DND-41 (cell line): ENCODE results near the gene FXYD5.

Source experiments
- ATAC-seq: fragments of 200-7000 bp; cut with Tn5 transposase; 3 replicates; pipeline ENCODE4 v1.9.1; 2021; ENCODE audit warnings: low read depth; ENCODE audit not compliant: insufficient read depth
- DNase-seq: peaks from one replicate; pipeline ENCODE4 v3.0.0-alpha.2; 2020
- H2AFZ ChIP-seq: 2 replicates; pipeline ENCODE4 v1.6.0; 2012; ENCODE audit warnings: low read depth, low read length
- H3K27ac ChIP-seq: 2 replicates; pipeline ENCODE4 v1.5.1; 2012; ENCODE audit warnings: low read length, inconsistent platforms
- H3K27me3 ChIP-seq: fragments of 200-600 bp; sonication (generic); 2 replicates; pipeline ENCODE4 v1.6.0; 2012; ENCODE audit warnings: low read length, mild to moderate bottlenecking, inconsistent platforms; ENCODE audit not compliant: insufficient read depth, poor library complexity
- H3K36me3 ChIP-seq: 2 replicates; pipeline ENCODE4 v1.5.1; 2012; ENCODE audit warnings: low read length, inconsistent platforms; ENCODE audit not compliant: insufficient read depth
- H3K4me1 ChIP-seq: 2 replicates; pipeline ENCODE4 v1.5.1; 2012; ENCODE audit warnings: mild to moderate bottlenecking, low read length; ENCODE audit not compliant: insufficient read depth
- H3K4me2 ChIP-seq: 2 replicates; pipeline ENCODE4 v1.6.0; 2012; ENCODE audit warnings: mild to moderate bottlenecking, moderate library complexity, low read length, inconsistent platforms; ENCODE audit not compliant: insufficient read depth
- H3K4me3 ChIP-seq, 2 experiments: fragments of 200-600 bp in 1 of 2; shearing (Covaris generic) in 1 of 2; 2 replicates each; pipeline ENCODE4 v1.5.1; 2012 to 2016; ENCODE audit warnings: inconsistent platforms in 2 of 2, low read length in 2 of 2, mild to moderate bottlenecking in 2 of 2, low read depth in 1 of 2, moderate library complexity in 1 of 2
- H3K79me2 ChIP-seq: 2 replicates; pipeline ENCODE4 v1.6.0; 2012; ENCODE audit warnings: low read length, inconsistent platforms; ENCODE audit not compliant: insufficient read depth
- H3K9ac ChIP-seq: 2 replicates; pipeline ENCODE4 v1.6.0; 2012; ENCODE audit warnings: low read depth, mild to moderate bottlenecking, inconsistent platforms, low read length, moderate library complexity
- H3K9me3 ChIP-seq: 2 replicates; pipeline ENCODE4 v1.5.1; 2012; ENCODE audit warnings: low read length, moderate library complexity, mild to moderate bottlenecking, inconsistent platforms; ENCODE audit not compliant: insufficient read depth, severe bottlenecking
- H4K20me1 ChIP-seq: 2 replicates; pipeline ENCODE4 v1.6.0; 2012; ENCODE audit warnings: low read length; ENCODE audit not compliant: insufficient read depth
- CTCF ChIP-seq: IDR thresholded peaks from 2 replicates; pipeline ENCODE4 v1.5.1; 2012; ENCODE audit warnings: borderline replicate concordance, low read length, moderate library complexity, mild to moderate bottlenecking; ENCODE audit not compliant: poor library complexity, severe bottlenecking; ENCODE audit errors: extremely low read depth
- EZH2 ChIP-seq: IDR thresholded peaks from 3 replicates; pipeline ENCODE4 v1.6.1; 2012; ENCODE audit warnings: borderline replicate concordance, low read depth, mild to moderate bottlenecking, moderate library complexity, low read length, inconsistent platforms; ENCODE audit not compliant: severe bottlenecking

Gene FXYD5

GRCh38 chr19:35132254-35132653, 22.3 kb upstream of the FXYD5 start:
- H4K20me1 ChIP-seq: no peaks in the 10 kb centered on the region
- H3K27ac ChIP-seq: no peak overlapping the region
- no peak overlapping the region for H2AFZ ChIP-seq
- H3K4me1 ChIP-seq: no peaks in the 10 kb centered on the region
- no peaks in the 10 kb centered on the region for H3K9me3 ChIP-seq
- H3K27me3 ChIP-seq: no peaks in the 10 kb centered on the region
- H3K4me2 ChIP-seq: no peak overlapping the region
- no peaks in the 10 kb centered on the region for H3K79me2 ChIP-seq
- no peak for TF ChIP-seq EZH2
- ATAC-seq (no peak), DNase-seq (no peak)
- no peaks in the 10 kb centered on the region for H3K36me3 ChIP-seq
- no peak overlapping the region for H3K9ac ChIP-seq
- H3K4me3 ChIP-seq: no peak overlapping the region

- Histone ChIP-seq H3K4me3 (no peak overlapping the region), H3K79me2 (no peaks in the 10 kb centered on the region), H3K9me3 (no peaks in the 10 kb centered on the region), H3K4me2 (no peak overlapping the region), H3K4me1 (no peaks in the 10 kb centered on the region), H3K9ac (no peak overlapping the region), H3K36me3 (no peaks in the 10 kb centered on the region), H4K20me1 (no peaks in the 10 kb centered on the region), H3K27ac (no peak overlapping the region), H3K27me3 (no peaks in the 10 kb centered on the region), H2AFZ (no peak overlapping the region)
- DNase-seq (no peak), ATAC-seq (no peak)
- TF ChIP-seq EZH2: no peak
- TF ChIP-seq CTCF: no peak
Observed at GRCh38 chr19:35133826-35134225, 20.7 kb upstream of the FXYD5 start.

- ATAC-seq (no peak), DNase-seq (no peak)
- no peak within 1 kb of the TSS for H3K4me3 ChIP-seq
- H3K79me2 ChIP-seq: no peaks in the 10 kb centered on the region
- no peak for TF ChIP-seq EZH2
- TF ChIP-seq CTCF: no peak
- no peak within 1 kb of the TSS for H2AFZ ChIP-seq
- no peaks in the 10 kb centered on the region for H3K36me3 ChIP-seq
- H3K9ac ChIP-seq: no peak within 1 kb of the TSS
- H3K9me3 ChIP-seq: no peaks in the 10 kb centered on the region
- H3K27me3 ChIP-seq: no peaks in the 10 kb centered on the region
- no peaks in the 10 kb centered on the region for H3K4me1 ChIP-seq
- H4K20me1 ChIP-seq: no peaks in the 10 kb centered on the region
- H3K4me2 ChIP-seq: no peak within 1 kb of the TSS
- H3K27ac ChIP-seq: no peak within 1 kb of the TSS
Observed at GRCh38 chr19:35134601-35135242, 19.8 kb upstream of the FXYD5 start, which contains the start of gene LGI4. Gene LGI4 (minus strand): TSS chr19:35135059. CDS start chr19:35134680, 379 bp downstream.

GRCh38 chr19:35135389-35135909, 19.1 kb upstream of the FXYD5 start:
- H4K20me1 ChIP-seq: peaks cover 7% of the 10 kb centered on the region; the same call in 1 of the 2 replicates
- no peak overlapping the region for H3K9ac ChIP-seq
- DNase-seq (peak; percentile 67), ATAC-seq (peak; percentile 97)
- no peaks in the 10 kb centered on the region for H3K36me3 ChIP-seq
- no peaks in the 10 kb centered on the region for H3K79me2 ChIP-seq
- no peak for TF ChIP-seq EZH2
- TF ChIP-seq CTCF: peak; percentile 87
- no peaks in the 10 kb centered on the region for H3K9me3 ChIP-seq
- H3K27me3 ChIP-seq: no peaks in the 10 kb centered on the region
- H3K27ac ChIP-seq: no peak overlapping the region
- H3K4me3 ChIP-seq: no peak overlapping the region
- H3K4me1 ChIP-seq: peaks cover under 1% of the 10 kb centered on the region
- no peak overlapping the region for H2AFZ ChIP-seq
- H3K4me2 ChIP-seq: no peak overlapping the region
